Measurements from ENCODE around the gene ZNF674.

GRCh38 chrX:46502848-46503247 lies 42.4 kb downstream of the ZNF674 start:
- TF ChIP-seq CTCF (IDR thresholded peaks at IDR 0.05), result no peak
- TF ChIP-seq POLR2A (IDR thresholded peaks at IDR 0.05), result no peak
- no peak for TF ChIP-seq POLR2AphosphoS5 (IDR thresholded peaks at IDR 0.05)

All from stomach (tissue), 4 donors.